Glomerular endothelial cell (primary cell): ENCODE measurements around the gene ZHX3. TPM values are rescaled to one million over a fixed set of nuclear protein-coding genes. Genes with fewer than 3 reads are reported as not detected.

ENCODE experiments used
- DNase-seq: peaks from one replicate; pipeline ENCODE4 v3.0.0-alpha.2; 2011; ENCODE audit warnings: low read depth, low spot score; ENCODE audit errors: extremely low read depth
- total RNA-seq: library from RNA; depleted of rRNA; stranded (reverse); fragments of >200 nt; gene quantifications from 2 replicates; pipeline ENCODE4 v1.2.3, GENCODE V29; 2015

ZHX3 gene
- total RNA-seq, 1 donor from 2014 or later, result 16.9 TPM

DNA sequence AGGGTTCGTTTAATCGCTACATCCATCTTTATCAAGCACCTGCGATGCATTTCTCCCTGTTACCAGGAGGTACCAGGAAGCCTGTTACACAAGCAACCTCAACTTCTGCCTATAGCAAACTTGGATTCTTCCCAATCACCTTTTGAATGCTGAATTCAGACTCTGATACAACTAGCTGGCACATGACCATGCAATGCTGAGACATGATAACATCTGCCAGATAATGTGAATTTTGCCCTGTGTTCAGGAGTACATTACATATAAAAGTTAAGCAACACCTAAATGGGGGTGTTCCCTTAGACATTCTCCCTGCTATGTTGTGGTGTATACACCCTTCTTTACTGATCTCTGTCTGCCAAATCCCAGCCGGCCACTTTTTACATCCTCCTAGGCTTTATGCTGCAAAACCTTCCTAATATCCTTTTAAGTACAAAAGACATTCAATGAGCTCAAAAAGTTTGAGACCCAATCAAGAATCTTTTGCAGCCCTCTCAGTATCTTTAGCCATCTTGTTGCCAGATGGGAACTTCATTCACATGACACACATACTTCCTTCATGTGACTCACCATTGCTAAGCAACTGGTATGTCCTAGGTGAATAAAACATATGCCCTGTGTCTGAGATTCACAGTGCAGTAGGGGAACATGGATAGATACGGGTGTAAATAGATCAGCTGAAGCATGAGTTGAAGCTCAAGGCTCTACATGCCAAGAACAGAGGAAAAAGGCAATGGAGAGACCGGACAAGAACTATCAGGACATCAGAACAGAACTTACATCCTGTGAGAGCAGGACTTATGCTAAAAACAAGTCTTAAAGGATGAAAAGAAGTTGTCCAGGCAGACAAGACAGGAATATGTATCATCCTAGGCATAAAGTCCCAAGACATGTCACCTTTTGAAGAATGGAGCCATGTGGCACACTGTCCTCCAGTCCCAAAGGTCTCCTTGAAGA is 84.3 kb downstream of the ZHX3 start:
- DNase-seq, result no peak

DNA sequence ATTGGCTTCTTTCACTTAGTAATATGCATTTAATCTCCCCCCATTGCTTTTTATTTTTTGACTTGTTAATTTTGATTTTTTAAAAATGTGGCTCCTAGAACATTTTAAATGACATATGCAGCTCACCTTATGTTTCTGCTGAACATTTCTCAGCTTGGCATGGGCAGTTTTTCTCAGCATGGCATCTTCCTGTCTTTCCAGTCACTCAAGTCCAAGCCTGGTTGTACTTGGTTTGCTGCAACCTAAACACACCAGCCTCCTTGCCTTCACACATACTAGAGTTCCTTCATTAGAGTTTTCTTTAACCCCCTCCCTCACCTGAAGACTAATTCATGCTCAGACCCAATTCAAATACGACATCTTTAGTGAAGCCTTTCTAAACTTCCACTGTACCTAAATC is 86.4 kb downstream of the ZHX3 start:
- DNase-seq, result no peak

DNA sequence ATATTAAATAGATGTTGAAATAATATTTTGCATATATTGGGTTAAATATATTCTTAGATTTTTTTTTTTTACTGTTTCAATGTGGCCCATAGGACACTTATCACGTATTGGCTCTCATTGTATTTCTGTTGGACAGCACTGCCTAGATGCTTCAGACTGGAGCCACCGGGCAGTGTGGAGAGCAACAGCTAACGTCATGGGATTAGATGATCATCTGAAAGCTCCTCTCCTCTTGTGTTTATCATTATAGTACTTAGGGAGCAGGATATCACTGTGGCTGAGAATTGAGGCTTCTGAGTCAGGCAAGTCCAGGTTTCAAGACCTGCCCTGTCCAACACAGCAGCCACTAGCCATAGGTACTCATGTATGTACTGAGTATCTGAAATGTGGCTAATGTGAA is 87.4 kb downstream of the ZHX3 start:
- no peak for DNase-seq

DNA sequence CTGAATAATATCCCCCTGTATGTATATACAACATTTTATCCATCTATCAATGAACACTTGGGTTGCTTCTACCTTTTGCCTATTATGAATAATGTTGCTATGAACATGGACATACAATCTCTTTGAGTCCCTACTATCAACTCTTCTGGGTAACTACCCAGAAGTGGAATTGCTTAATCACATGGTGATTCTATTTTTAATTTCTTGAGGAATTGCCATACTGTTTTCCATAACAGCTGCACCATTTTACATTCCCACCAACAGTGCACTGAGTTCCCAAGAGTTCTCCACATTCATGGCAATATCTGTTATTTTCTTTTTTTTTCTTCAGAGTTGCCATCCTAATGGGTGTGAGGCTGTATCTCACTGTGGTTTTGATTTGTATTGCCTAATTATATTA is 88.3 kb downstream of the ZHX3 start:
- no peak for DNase-seq

DNA sequence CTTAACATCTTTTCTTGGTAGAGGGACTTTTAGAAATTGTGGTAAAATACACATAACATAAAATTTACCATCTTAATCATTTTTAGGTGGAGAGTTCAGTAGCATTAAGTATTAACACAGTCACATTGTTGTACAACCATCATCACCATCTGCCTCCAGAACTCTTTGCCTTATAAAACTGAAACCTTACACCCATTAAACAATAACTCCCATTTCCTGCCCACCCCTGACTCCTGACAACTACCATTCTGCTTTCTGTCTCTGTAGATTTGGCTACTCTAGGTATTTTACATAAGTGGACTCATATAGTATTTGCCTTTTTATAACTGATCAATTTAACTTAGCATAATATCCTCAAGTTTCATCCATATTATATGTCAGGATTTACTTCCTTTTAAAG is 88.7 kb downstream of the ZHX3 start:
- no peak for DNase-seq

DNA sequence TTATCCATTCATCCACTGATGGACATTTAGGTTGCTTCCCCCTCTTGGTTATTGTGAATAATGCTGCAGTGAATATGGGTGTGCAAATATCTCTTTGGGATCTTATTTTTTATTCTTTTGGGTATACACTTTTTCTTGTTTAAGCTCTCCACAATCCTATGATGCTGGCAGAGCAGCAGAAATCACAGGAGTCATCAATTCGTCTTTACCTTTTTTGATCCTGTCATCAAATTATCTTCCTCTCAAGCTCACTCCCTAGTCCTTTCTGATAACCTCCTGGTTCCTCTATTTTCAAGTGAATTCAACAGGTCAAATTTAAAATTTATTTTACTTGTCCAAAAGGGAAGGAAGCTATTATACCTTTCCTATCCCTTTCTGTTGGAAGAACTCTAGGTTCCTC is 91.1 kb downstream of the ZHX3 start:
- DNase-seq, result no peak

DNA sequence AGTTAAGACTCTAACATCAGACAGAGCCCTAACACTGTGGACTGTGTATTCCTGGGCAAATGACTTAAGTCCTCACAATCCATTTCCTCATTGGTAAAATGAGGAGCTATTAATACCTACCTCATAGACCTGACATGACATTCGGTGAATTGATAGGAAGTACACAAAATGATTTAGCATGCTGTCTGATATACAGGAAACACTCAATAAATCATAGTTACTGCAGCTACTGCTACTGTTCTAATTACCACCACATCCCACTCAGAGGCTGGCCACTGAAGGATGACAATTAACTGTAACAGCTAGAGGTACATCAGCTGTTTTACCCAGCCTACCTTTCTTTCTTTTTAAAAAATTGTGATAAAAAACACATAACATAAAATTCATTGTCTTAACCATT is 92.4 kb downstream of the ZHX3 start:
- no peak for DNase-seq

DNA sequence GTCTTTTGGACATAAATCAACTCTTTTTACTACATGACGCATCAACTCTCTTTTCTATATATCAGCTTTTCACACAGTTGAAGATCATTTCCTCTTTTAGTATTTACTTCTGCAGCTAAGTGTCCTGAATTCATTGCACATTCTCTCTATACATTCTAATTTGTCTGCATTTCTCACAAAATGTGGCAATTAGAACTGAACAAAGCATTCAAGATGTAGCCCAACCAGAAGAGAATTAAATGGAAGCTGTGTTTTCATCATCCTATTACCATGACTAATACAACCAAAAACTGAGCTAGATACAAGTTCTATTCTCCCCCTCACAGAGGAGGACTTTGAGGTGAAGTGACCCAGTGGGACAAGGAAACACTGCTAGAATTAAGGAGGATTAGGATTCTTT is 93.2 kb downstream of the ZHX3 start:
- no peak for DNase-seq

DNA sequence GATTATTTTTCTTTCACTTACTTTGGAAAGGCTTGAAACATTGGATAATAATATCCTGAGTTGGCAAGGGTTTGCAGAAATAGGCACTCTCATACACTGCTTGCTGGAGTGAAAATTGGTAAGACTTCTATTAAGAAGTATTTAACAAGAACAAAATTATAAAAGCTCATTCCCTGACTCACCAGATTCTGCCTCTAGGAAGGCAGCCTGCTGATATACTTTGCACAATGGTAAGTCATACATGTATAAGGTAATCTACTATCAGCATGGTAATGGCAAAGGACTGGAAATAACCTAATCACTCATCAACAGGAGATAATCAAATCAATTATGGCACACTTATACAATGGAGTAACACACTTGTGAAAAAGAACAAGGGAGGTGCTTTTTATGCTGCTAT is 94.4 kb downstream of the ZHX3 start:
- DNase-seq, result no peak

DNA sequence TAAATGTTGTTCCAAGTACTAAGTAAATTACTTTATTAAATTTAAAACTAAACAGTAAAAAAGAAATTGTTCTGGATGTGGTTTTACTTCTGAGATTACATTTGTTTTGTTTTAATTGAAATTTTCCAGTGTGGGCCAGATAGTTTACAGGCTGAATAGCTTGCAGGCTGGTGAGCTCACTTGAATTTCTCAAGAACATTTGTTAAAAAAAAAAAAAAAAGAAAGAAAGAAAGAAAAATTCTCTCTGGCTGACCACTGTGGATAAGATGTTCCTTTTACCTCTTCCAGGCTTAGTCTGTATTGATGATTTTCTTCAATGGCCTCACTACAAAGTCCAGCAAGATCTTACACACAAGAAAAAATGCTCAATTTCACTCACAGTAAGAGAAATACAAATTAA is 94.8 kb downstream of the ZHX3 start:
- DNase-seq, result no peak

DNA sequence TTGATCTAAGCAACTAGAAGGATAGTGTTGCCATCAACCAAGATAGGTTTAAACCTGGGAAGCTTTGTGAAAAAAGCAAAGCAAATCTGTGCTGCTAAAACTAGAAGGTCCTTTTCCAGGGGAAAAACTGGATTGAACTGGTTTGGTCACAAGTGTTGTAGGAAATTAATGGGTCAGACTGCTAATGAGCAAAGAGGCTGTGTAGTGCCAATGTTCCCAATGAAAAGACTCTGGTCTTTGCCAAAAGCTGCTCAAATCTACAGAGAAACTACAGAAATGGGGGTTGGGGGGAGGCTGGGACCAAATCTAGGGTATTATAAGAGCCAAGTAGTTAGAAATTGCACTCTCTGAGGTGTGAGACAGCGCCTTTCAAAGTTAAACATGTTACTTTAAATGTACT is 95.2 kb downstream of the ZHX3 start:
- DNase-seq, result no peak

DNA sequence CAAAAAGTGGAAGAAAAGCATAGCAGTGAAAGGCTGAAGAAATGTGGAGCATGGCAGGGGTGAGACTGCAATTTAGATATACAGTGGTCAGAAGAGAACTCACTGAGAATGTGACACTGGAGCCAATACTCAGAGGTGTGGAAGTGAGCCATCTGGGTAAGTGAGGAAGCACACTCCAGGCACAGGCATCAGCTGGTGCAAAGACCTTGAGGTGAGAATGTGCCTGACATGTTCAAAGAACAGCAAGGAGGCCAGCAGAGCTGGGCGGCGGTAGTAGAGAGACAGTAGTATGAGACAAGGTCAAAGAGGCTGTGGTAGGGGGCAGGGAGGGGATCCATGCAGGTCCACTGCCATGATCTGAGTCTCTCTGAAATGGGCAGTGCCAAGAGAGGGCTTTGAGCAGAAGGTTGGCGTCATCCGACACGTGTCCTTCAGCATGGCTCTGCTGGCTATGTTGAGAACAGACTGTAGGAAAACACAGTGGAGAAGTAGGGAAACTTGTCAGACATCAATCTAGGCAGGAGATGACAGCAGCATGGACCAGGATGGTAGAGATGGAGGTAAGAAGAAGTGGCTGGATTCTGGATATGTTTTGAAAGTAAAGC is 95.8 kb downstream of the ZHX3 start:
- no peak for DNase-seq

DNA sequence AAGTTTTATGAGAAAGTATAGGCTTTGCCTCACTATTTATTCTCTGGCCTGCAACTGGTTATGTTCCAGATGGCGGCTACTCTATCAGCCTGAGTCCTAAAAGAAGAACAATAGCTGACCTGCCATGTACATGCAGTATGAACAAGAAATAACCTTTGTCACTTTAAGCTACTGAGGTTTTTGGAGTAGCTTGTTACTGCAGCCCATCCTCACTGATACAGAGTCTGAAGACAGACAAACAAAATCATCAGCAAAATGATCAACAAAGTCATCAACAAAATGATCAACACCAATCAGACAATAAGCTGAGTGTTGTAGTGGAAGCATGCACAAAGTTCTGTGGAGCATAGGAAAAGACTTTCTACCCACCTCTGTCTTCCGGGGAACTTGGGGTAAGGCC is 97.7 kb downstream of the ZHX3 start:
- no peak for DNase-seq

DNA sequence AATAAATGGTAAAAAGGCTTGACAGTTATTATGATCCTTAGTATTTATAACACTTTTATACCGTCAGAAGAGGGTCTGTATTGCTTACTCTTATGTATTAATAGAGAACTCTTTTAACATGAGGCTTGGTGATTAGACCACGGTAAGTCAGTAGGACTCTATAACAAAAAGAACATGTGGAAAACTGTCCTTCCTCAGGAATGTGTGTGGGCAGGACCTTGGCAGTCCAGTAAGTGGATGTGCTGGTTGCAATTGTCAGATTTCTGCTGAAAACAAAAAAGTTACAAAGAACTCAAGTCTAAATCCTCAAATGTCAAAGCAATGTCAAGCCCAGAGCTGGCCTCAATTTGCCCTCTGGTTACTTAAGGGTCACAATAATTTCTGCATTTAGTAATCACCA is 99.1 kb downstream of the ZHX3 start:
- no peak for DNase-seq

DNA sequence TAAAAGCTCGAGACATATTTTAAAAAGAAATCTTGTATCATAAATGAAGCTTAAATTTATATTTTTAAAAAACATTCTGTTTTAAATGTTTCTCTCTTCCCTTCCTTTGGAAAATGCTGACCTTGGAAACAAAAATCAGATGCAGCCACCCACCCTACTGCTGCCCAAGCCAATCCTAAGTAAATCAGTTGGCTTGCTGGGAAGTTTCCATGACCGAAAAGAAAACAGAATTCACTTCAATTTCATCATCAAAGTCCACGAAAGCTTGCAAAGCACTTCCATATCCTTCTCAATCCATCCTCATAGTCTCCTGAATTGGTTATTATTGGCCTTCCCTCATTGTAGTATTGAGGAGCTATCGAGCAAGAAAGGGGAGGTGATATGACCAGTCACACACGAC is 100.1 kb downstream of the ZHX3 start:
- no peak for DNase-seq

DNA sequence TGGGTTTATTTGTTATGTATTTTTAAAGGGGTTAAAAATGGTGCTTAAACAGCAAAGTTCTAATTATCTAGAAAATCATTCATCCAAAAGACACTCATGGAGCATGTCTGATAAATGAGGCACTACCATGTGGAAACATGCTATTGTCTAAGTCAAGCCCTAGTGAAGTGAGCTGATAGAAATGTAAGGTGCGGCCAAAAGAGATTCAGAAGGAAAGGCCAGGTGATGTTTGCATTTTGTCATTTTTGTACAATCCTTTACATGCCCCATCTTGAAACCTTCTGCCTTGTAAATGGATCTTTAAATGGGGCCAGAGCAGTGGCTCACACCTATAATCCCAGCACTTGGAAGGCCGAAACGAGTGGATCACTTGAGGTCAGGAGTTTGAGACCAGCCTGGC is 102.9 kb downstream of the ZHX3 start:
- no peak for DNase-seq

DNA sequence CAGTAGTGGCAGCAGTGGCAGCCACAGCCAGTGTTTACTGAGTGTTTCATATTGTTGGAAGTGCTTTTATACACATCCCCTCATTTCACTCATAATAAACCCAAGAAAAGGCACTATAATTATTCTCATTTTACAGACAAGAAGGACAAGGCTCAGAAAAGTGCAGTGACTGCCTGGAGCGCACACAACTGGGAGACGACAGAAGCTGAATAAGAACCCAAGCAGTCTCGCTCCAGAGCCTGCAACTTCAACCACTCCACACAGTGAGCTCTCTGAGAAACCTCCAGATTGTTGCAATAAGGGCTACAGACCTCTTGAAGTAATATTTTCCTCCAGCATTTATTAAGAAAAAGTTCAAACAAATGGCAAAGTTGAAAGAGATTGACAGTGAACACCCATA is 103.3 kb downstream of the ZHX3 start:
- DNase-seq, result no peak

DNA sequence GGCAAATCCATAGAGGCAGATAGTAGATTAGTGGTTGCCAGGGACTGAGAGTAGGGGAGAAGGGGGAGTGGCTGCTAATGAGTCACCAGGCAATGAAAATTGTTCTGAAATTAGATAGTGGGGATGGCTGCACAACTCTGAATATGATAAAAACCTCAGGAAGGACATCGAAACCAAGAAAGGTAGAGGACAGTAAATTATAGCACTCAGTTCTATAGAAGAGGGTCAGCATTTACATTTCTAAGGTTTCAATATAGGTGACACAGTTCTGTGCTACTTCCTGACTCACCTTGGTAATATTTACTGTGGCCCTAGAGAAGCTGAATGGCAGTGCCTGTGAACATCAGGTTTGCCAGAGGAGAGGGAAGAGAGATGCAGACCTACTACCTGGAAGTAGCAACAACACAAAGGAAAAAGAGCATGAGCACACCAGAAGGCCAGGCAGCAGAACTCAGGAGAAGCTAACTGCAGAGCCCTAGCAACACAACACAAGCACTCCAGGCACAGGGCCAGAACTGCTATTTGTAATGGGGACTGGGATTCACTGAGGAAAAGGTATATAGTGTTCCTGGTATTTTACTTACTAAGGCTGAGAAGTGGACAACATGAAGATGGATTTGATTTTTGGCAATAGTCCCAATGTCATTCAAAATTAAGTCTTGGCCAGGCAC is 104.2 kb downstream of the ZHX3 start:
- DNase-seq, result no peak

DNA sequence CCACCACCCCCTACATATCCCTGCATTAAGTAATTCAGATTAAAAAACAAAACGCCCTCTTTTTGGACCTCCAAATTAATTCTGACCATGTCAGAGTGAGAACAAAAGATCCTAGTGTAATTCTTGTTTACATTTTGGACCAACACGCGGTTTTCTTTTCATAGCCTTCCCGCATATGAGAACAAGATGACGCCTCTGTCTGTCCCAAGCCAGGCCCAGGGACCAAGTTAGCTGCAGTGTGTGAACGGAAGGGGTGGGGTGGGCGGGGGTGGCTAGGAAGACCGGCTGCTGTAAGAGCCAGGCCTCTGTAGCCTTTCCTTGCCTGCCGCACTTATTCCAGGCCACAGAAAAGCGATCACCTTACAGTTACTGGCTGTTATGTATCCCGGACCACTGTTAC is 112.2 kb downstream of the ZHX3 start:
- no peak for DNase-seq

DNA sequence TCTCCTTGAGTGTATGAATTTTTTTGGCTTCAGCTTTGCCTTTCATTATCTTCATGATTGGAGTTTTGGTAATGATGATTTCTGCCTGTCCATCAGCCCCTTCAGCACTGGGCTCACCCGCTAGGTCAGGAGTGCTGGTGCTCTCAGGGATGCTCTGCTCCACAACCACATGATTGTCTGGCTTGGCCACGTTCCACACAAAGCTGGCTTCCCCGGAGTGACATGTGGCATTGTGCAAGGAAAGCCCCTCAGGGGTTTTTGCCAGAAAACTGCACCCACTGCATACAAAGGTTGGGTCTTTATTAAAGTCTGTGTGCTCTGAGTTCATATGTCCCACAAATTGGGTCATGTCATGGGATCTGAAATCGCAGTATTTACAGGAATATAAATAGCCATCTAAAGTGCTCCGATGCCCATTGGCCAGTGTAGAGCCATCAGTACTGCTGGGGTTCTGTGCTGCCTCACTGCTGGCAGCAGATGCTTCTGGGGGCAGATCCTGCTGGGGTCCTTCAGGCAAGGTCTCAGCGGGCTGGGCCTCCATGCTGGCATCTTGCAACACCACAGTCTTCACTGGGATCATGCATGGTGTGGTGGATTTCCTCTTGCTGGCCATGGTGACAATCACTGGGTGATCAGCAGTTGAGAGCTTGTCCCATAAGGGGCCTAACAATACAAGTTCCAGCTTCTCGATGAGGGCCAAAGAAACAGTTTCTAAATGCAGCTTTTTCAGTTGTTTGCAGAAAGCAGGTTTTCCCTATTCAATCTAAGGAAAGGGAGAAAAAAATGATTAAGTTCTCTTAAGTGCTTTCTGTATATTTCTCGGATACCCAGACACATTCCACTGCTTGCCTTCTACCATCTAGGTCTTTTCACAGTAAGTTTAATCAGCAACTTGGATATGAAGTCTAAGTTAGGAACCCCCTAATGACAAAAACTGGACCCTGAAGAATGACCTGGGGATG is 112.9 kb downstream of the ZHX3 start:
- no peak for DNase-seq

DNA sequence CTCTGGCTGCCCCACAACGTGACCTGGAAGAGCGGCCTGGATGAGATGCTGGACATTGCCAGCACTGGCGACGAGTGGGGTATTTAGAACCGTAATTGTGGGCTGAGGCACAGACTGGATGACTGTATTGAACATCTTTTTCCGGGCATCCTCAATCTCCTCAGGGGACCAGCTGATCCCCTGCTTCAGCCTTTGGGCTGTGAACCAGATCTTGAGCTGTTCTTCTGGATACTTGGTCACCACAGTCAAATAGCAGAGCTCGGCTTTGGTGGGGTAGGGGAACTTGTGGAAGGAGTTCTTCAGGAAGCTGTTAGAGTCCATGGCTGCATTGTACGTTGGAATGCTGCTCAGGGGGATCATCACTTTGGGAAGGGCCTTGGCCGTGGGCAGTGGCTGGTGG is 113.9 kb downstream of the ZHX3 start:
- DNase-seq, result no peak
